HepG2 (cell line): ENCODE results near the gene BTNL3. TPM values are rescaled to one million over a fixed set of nuclear protein-coding genes. Genes with fewer than 3 reads are reported as not detected.

Experiments
- BCL3 ChIP-seq: sonication (generic); formaldehyde crosslinking; IDR thresholded peaks from 2 replicates; pipeline ENCODE4 v1.5.1; 2020; ENCODE audit warnings: mild to moderate bottlenecking, missing genetic modification reagents, moderate library complexity
- CHD2 ChIP-seq: IDR thresholded peaks from 2 replicates; pipeline ENCODE4 v1.6.1; 2011; ENCODE audit warnings: low read depth, low read length, improper control_type of control experiment
- FOXJ3 ChIP-seq: sonication (generic); formaldehyde crosslinking; IDR thresholded peaks from 2 replicates; pipeline ENCODE4 v1.4.0; 2020; ENCODE audit warnings: missing genetic modification reagents, mild to moderate bottlenecking, borderline replicate concordance
- GPBP1L1 ChIP-seq: sonication (generic); formaldehyde crosslinking; IDR thresholded peaks from 2 replicates; pipeline ENCODE4 v1.5.0; 2020; ENCODE audit warnings: mild to moderate bottlenecking, missing genetic modification reagents
- GPN1 ChIP-seq: sonication (generic); formaldehyde crosslinking; IDR thresholded peaks from 2 replicates; pipeline ENCODE4 v1.5.1; 2020; ENCODE audit warnings: missing genetic modification reagents, borderline replicate concordance
- HDAC6 ChIP-seq: fragments of 200-600 bp; sonication (generic); IDR thresholded peaks from 2 replicates; pipeline ENCODE4 v1.7.0; 2017; ENCODE audit warnings: mild to moderate bottlenecking, antibody characterized with exemption, low read length, low read depth
- HNRNPK ChIP-seq: fragments of 200-400 bp; formaldehyde crosslinking; IDR thresholded peaks from 2 replicates; pipeline ENCODE4 v1.6.1; 2018; ENCODE audit warnings: low read length, low read depth, moderate library complexity, mild to moderate bottlenecking; ENCODE audit not compliant: poor library complexity, severe bottlenecking
- HNRNPLL ChIP-seq: fragments of 200-400 bp; formaldehyde crosslinking; IDR thresholded peaks from 2 replicates; pipeline ENCODE4 v1.6.1; 2017; ENCODE audit warnings: mild to moderate bottlenecking, low read depth, low read length; ENCODE audit not compliant: poor library complexity, severe bottlenecking
- KDM5B ChIP-seq: sonication (generic); formaldehyde crosslinking; IDR thresholded peaks from 2 replicates; pipeline ENCODE4 v1.4.0; 2020; ENCODE audit warnings: missing genetic modification reagents, mild to moderate bottlenecking, borderline replicate concordance
- NONO ChIP-seq, 2 experiments: fragments of 450-650 bp in 1 of 2; sonication (generic) in 1 of 2; formaldehyde crosslinking in 1 of 2; IDR thresholded peaks in 1 of 2; conservative IDR thresholded peaks in 1 of 2; 2 replicates each; pipeline versions ENCODE4 v1.6.1 to v1.8.0; 2017 to 2022; ENCODE audit warnings: mild to moderate bottlenecking in 1 of 2, missing genetic modification reagents in 1 of 2, moderate library complexity in 1 of 2
- PRMT3 ChIP-seq: sonication (generic); formaldehyde crosslinking; IDR thresholded peaks from 2 replicates; pipeline ENCODE4 v1.8.1; 2022; ENCODE audit warnings: low read depth, mild to moderate bottlenecking, moderate library complexity, missing genetic modification reagents, borderline replicate concordance
- SCMH1 ChIP-seq: sonication (generic); formaldehyde crosslinking; IDR thresholded peaks from 2 replicates; pipeline ENCODE4 v1.9.0; 2021; ENCODE audit warnings: missing genetic modification reagents, mild to moderate bottlenecking, borderline replicate concordance
- SUZ12 ChIP-seq: fragments of 150-350 bp; IDR thresholded peaks from 2 replicates; pipeline ENCODE4 v1.6.1; 2014; ENCODE audit warnings: low read depth, low read length
- TBX2 ChIP-seq: sonication (generic); formaldehyde crosslinking; IDR thresholded peaks from 2 replicates; pipeline ENCODE4 v1.5.0; 2020; ENCODE audit warnings: missing genetic modification reagents, mild to moderate bottlenecking, borderline replicate concordance
- ZFP82 ChIP-seq: sonication (generic); formaldehyde crosslinking; IDR thresholded peaks from 2 replicates; pipeline ENCODE4 v1.5.1; 2020; ENCODE audit warnings: mild to moderate bottlenecking, missing genetic modification reagents, borderline replicate concordance
- ZNF207 ChIP-seq: fragments of 450-650 bp; IDR thresholded peaks from 2 replicates; pipeline ENCODE4 v1.6.1; 2016; ENCODE audit warnings: antibody characterized with exemption, borderline replicate concordance
- ZNF280D ChIP-seq: sonication (generic); formaldehyde crosslinking; IDR thresholded peaks from 2 replicates; pipeline ENCODE4 v1.5.1; 2020; ENCODE audit warnings: mild to moderate bottlenecking, missing genetic modification reagents
- ZNF333 ChIP-seq: sonication (generic); formaldehyde crosslinking; IDR thresholded peaks from 2 replicates; pipeline ENCODE4 v1.4.0; 2020; ENCODE audit warnings: mild to moderate bottlenecking, missing genetic modification reagents, borderline replicate concordance
- ZNF580 ChIP-seq: IDR thresholded peaks from 2 replicates; pipeline ENCODE4 v1.6.1; 2016; ENCODE audit warnings: low read depth, borderline replicate concordance
- ZNF777 ChIP-seq: sonication (generic); formaldehyde crosslinking; IDR thresholded peaks from 2 replicates; pipeline ENCODE4 v1.4.0; 2020; ENCODE audit warnings: missing genetic modification reagents
- ZNF879 ChIP-seq: sonication (generic); formaldehyde crosslinking; IDR thresholded peaks from 2 replicates; pipeline ENCODE4 v1.8.1; 2023; ENCODE audit warnings: missing genetic modification reagents
- polyA plus RNA-seq, 8 experiments: library from polyadenylated mRNA; depleted of rRNA in 3 of 8; stranded (reverse) in 7 of 8; unstranded in 1 of 8; fragments of >200 nt; fragmentation: Illumina TruSeq in 4 of 8; extraction: Trizol in 4 of 8; gene quantifications; 2 replicates each; pipeline versions ENCODE4 v1.2.1 to v1.2.3, GENCODE V29; 2011 to 2016; ENCODE audit warnings: low read depth in 4 of 8, missing spikeins in 1 of 8, mixed read lengths in 1 of 8; ENCODE audit not compliant: insufficient read depth in 1 of 8
- total RNA-seq, 5 experiments: library from RNA; depleted of rRNA; stranded (reverse); fragments of >200 nt; fragmentation: Illumina TruSeq; extraction: Trizol; gene quantifications; 2 replicates each; pipeline ENCODE4 v1.2.3, GENCODE V29; 2016; ENCODE audit warnings: low read depth in 1 of 5

BTNL3 gene
- total and polyA plus RNA-seq, 2 of the 13 experiments (the other 11 are each of a cell fraction or from before 2014, with no cell fraction given), result not detected

GRCh38 chr5:181052672-181053487 lies 64.2 kb downstream of the BTNL3 start (continued):
- TF ChIP-seq BCL3 (CRISPR knock-in tag), result no peak
- TF ChIP-seq ZNF207, result no peak
- no peak for TF ChIP-seq SCMH1
- TF ChIP-seq HNRNPK, result no peak
- no peak for TF ChIP-seq GPN1
- no peak for TF ChIP-seq NONO (IDR thresholded peaks at IDR 0.05)
- TF ChIP-seq NONO (CRISPR knock-in tag; conservative IDR thresholded peaks at IDR 0.05), result no peak
- TF ChIP-seq ZNF333 (CRISPR knock-in tag), result no peak
- TF ChIP-seq TBX2 (CRISPR knock-in tag), result no peak
- no peak for TF ChIP-seq KDM5B (CRISPR knock-in tag)
- TF ChIP-seq ZNF777 (CRISPR knock-in tag), result peak; percentile 44; the same call in 1 of the 2 replicates
- TF ChIP-seq ZNF580 (CRISPR knock-in tag), result no peak
- TF ChIP-seq CHD2, result no peak
- peak; percentile 86 for TF ChIP-seq HNRNPLL
- no peak for TF ChIP-seq HDAC6
- TF ChIP-seq ZNF879 (CRISPR knock-in tag), result no peak
- TF ChIP-seq GPBP1L1 (CRISPR knock-in tag), result no peak
- TF ChIP-seq ZFP82 (CRISPR knock-in tag), result no peak
- TF ChIP-seq FOXJ3 (CRISPR knock-in tag), result no peak
- TF ChIP-seq SUZ12, result no peak
- no peak for TF ChIP-seq PRMT3 (CRISPR knock-in tag)
- no peak for TF ChIP-seq ZNF280D
